ENCODE measurements around the gene PSMD11. TPM values are rescaled to one million over a fixed set of nuclear protein-coding genes. Genes with fewer than 3 reads are reported as not detected.

Gene PSMD11
- total RNA-seq, 1 donor from 2014 or later: 129 TPM

DNA sequence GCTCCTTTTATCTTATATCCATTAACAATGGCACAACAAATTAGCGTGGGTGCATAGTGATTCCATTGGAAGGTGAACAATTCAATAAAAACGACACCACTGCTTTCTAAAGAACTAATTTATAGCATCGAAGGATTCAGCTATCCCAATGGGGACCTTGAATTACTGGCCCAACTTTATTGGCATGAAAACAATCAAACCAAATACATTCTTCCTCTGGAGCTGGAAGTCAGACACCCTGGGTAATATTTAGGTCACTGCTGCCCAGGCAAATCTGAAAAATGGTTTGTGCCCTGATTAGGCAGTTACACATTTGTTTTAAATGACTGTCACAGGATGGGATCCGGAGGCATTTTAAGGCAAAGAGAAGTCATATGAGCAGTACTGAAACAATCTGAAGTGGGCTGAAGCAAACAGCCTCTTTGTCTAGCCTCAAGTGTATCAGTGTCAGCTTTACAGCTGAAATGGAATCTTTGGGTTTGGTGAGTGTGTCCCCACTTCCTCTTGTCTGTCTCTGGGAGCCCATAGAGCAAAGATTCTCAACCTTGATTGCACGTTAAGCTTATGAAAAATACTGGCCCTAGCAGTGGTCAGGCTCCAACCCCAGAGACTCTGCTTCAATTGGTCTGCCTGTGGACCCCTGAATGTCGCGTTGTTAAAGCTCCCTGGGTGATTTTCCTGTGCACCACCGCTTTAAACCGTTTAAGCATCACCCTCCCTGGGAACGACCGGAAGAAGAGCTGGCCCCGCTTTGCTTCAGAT, 72.8 kb downstream of the PSMD11 start:
- Mint-ChIP-seq H3K36me3 (ENCODE audit: low read depth, unreplicated experiment) (peaks cover 3% of the 10 kb centered on the region), H3K27ac (ENCODE audit: unreplicated experiment) (no peak overlapping the region), H3K4me3 (ENCODE audit: unreplicated experiment) (no peak overlapping the region), H3K9me3 (ENCODE audit: unreplicated experiment) (no peaks in the 10 kb centered on the region), H3K4me1 (ENCODE audit: low read depth, unreplicated experiment) (peaks cover 39% of the 10 kb centered on the region), H3K27me3 (ENCODE audit: low read depth, unreplicated experiment) (no peaks in the 10 kb centered on the region)
- Histone ChIP-seq H2AFZ (ENCODE audit: low read depth, low read length) (no peak overlapping the region), H3K27me3 (ENCODE audit: insufficient read depth, low read length) (no peaks in the 10 kb centered on the region), H3K36me3 (ENCODE audit: insufficient read depth, low read length) (no peaks in the 10 kb centered on the region), H3K9me3 (ENCODE audit: insufficient read depth, low read depth, low read length) (no peaks in the 10 kb centered on the region), H3K79me2 (ENCODE audit: insufficient read depth, low read length) (no peaks in the 10 kb centered on the region), H4K20me1 (ENCODE audit: insufficient read depth, low read length) (no peaks in the 10 kb centered on the region), H3K27ac (ENCODE audit: low read depth, low read length) (no peak overlapping the region), H3K4me2 (ENCODE audit: low read length) (no peak overlapping the region), H3K4me3 (ENCODE audit: insufficient read depth, low read depth, low read length) (no peak overlapping the region), H3K9ac (ENCODE audit: low read length) (no peak overlapping the region), H3K4me1 (ENCODE audit: insufficient read depth, low read length) (peaks cover 16% of the 10 kb centered on the region)
- no peak for FAIRE-seq
- DNase-seq (ENCODE audit: low read depth): no peak
- TF ChIP-seq, protein P1, sequence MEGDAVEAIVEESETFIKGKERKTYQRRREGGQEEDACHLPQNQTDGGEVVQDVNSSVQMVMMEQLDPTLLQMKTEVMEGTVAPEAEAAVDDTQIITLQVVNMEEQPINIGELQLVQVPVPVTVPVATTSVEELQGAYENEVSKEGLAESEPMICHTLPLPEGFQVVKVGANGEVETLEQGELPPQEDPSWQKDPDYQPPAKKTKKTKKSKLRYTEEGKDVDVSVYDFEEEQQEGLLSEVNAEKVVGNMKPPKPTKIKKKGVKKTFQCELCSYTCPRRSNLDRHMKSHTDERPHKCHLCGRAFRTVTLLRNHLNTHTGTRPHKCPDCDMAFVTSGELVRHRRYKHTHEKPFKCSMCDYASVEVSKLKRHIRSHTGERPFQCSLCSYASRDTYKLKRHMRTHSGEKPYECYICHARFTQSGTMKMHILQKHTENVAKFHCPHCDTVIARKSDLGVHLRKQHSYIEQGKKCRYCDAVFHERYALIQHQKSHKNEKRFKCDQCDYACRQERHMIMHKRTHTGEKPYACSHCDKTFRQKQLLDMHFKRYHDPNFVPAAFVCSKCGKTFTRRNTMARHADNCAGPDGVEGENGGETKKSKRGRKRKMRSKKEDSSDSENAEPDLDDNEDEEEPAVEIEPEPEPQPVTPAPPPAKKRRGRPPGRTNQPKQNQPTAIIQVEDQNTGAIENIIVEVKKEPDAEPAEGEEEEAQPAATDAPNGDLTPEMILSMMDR (IDR thresholded peaks at IDR 0.05; ENCODE audit: insufficient read depth, low read depth, low read length): no peak
- TF ChIP-seq EZH2 (IDR thresholded peaks at IDR 0.05; ENCODE audit: insufficient read depth, low read length): no peak

DNA sequence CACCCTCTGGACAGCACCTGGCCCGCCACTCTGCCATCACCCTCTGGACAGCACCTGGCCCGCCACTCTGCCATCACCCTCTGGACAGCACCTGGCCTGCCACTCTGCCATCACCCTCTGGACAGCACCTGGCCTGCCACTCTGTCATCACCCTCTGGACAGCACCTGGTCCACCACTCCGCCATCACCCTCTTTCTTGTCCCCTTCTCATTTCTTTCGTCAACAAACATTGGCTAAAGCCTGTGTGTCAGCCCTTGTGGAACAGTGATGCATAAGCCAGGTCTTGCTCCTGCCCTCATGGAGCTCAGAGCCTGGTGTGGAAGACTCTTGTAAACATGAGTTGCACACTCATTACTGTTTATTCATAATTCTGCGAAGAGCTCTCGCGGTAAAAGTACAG, 73.7 kb downstream of the PSMD11 start:
- Mint-ChIP-seq H3K4me3 (ENCODE audit: unreplicated experiment) (no peak overlapping the region), H3K36me3 (ENCODE audit: low read depth, unreplicated experiment) (peaks cover 3% of the 10 kb centered on the region), H3K27me3 (ENCODE audit: low read depth, unreplicated experiment) (no peaks in the 10 kb centered on the region), H3K9me3 (ENCODE audit: unreplicated experiment) (no peaks in the 10 kb centered on the region), H3K4me1 (ENCODE audit: low read depth, unreplicated experiment) (peaks cover 41% of the 10 kb centered on the region), H3K27ac (ENCODE audit: unreplicated experiment) (no peak overlapping the region)
- Histone ChIP-seq H4K20me1 (ENCODE audit: insufficient read depth, low read length) (no peaks in the 10 kb centered on the region), H3K27ac (ENCODE audit: low read depth, low read length) (no peak overlapping the region), H3K4me2 (ENCODE audit: low read length) (no peak overlapping the region), H3K9ac (ENCODE audit: low read length) (no peak overlapping the region), H3K36me3 (ENCODE audit: insufficient read depth, low read length) (no peaks in the 10 kb centered on the region), H3K9me3 (ENCODE audit: insufficient read depth, low read depth, low read length) (no peaks in the 10 kb centered on the region), H3K4me3 (ENCODE audit: insufficient read depth, low read depth, low read length) (no peak overlapping the region), H3K4me1 (ENCODE audit: insufficient read depth, low read length) (peaks cover 16% of the 10 kb centered on the region), H2AFZ (ENCODE audit: low read depth, low read length) (no peak overlapping the region), H3K27me3 (ENCODE audit: insufficient read depth, low read length) (no peaks in the 10 kb centered on the region), H3K79me2 (ENCODE audit: insufficient read depth, low read length) (no peaks in the 10 kb centered on the region)
- FAIRE-seq: no peak
- TF ChIP-seq EZH2 (IDR thresholded peaks at IDR 0.05; ENCODE audit: insufficient read depth, low read length): no peak
- TF ChIP-seq, protein P1 (IDR thresholded peaks at IDR 0.05; ENCODE audit: insufficient read depth, low read depth, low read length): no peak
- DNase-seq (ENCODE audit: low read depth): no peak

DNA sequence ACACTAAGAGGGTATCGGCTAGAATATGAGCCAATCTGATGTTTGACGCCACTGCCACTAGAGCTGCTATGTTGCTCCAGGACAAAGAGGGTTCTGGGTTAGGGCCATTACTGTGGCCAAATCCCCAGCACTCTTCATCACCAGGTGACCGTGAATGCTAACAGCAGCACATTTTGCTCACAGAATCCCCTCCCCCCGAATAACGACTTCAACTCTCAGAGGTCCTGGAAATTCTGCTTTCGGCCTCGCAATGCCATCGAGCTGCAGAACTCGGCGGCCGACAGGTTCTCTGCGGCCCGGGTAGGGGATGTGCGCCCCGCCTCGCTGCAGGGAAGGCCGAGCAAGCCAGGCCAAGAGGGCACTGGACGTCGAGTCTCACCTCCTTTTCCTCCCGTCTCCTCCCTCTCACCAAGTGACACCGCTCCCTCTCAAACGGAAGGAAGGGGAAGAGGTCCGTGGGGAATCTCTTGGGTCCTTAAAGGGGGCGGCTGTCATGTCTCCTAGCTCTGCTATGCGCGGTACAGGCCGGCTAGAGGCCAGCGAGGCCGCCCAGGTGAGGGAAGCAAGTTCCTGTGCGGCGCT, 74.4 kb downstream of the PSMD11 start:
- H3K4me2 ChIP-seq (ENCODE audit: low read length): peak overlapping the region; percentile 89
- no peaks in the 10 kb centered on the region for H3K79me2 ChIP-seq (ENCODE audit: insufficient read depth, low read length)
- FAIRE-seq: no peak
- no peaks in the 10 kb centered on the region for H3K36me3 ChIP-seq (ENCODE audit: insufficient read depth, low read length)
- Mint-ChIP-seq H3K27ac (ENCODE audit: unreplicated experiment) (peak overlapping the region; percentile 62), H3K36me3 (ENCODE audit: low read depth, unreplicated experiment) (peaks cover 3% of the 10 kb centered on the region), H3K27me3 (ENCODE audit: low read depth, unreplicated experiment) (no peaks in the 10 kb centered on the region), H3K9me3 (ENCODE audit: unreplicated experiment) (no peaks in the 10 kb centered on the region), H3K4me3 (ENCODE audit: unreplicated experiment) (peak overlapping the region; percentile 40), H3K4me1 (ENCODE audit: low read depth, unreplicated experiment) (peaks cover 43% of the 10 kb centered on the region)
- no peak overlapping the region for H3K27ac ChIP-seq (ENCODE audit: low read depth, low read length)
- peak overlapping the region; percentile 83 for H2AFZ ChIP-seq (ENCODE audit: low read depth, low read length)
- H3K4me3 ChIP-seq (ENCODE audit: insufficient read depth, low read depth, low read length): peak overlapping the region; percentile 51
- TF ChIP-seq, protein P1 (IDR thresholded peaks at IDR 0.05; ENCODE audit: insufficient read depth, low read depth, low read length): no peak
- TF ChIP-seq EZH2 (IDR thresholded peaks at IDR 0.05; ENCODE audit: insufficient read depth, low read length): peak; percentile 44
- no peaks in the 10 kb centered on the region for H3K27me3 ChIP-seq (ENCODE audit: insufficient read depth, low read length)
- DNase-seq (ENCODE audit: low read depth): no peak
- H3K9me3 ChIP-seq (ENCODE audit: insufficient read depth, low read depth, low read length): no peaks in the 10 kb centered on the region
- no peaks in the 10 kb centered on the region for H4K20me1 ChIP-seq (ENCODE audit: insufficient read depth, low read length)
- H3K4me1 ChIP-seq (ENCODE audit: insufficient read depth, low read length): peaks cover 16% of the 10 kb centered on the region
- peak overlapping the region; percentile 61 for H3K9ac ChIP-seq (ENCODE audit: low read length)
